GM19023 (cell line): Measurements from ENCODE around the gene RPL7A.
"Not testable (repeated sequence)": the region's sequence is repeated elsewhere in the genome, so short reads cannot be mapped to it uniquely, and the experiment has no call there.

Source experiments
- ATAC-seq: cut with Tn5 transposase; IDR thresholded peaks from one replicate; pipeline ENCODE4 v1.9.1; 2021; ENCODE audit warnings: mild to moderate bottlenecking, moderate library complexity; ENCODE audit not compliant: unreplicated experiment

RPL7A gene

DNA sequence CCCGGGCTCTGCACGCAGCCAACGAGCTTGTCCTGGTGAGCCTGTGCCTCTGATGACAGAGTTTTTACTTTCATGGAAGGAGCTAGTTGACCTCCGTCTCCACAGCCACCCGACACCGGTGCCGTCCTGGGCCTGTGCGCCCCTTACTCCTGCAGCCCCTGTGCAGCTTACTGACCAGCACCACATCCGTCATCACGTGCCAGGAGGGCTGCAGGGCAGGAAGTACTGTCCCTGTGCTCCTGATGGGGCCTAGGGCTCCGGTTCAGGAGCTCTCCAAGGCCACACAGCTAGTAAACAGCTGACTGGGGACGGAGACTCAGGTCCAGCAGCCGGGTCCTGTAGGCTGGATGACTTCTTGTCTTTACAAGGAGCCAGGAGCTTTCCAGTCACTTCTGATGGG, 38.3 kb downstream of the RPL7A start:
- ATAC-seq: no peak

DNA sequence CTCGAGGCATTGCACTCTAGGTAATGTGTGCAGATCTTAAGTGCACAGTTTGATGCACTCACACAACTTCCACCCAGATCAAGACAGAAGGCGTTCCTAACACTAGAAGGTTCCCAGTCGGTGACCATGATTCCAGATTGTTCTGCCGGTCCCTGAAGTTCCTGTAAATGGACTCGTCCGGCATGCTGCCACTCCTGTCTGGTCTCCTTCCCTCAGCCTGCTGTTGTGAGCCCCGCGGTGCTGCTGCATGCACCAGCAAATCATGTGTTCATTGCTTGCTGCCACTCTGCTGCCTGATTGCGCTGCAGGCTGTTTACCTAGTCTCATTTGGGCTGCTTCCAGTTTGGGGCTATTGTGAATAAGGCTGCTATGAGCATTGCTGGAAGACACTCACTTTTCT, 39.7 kb downstream of the RPL7A start:
- no peak for ATAC-seq

DNA sequence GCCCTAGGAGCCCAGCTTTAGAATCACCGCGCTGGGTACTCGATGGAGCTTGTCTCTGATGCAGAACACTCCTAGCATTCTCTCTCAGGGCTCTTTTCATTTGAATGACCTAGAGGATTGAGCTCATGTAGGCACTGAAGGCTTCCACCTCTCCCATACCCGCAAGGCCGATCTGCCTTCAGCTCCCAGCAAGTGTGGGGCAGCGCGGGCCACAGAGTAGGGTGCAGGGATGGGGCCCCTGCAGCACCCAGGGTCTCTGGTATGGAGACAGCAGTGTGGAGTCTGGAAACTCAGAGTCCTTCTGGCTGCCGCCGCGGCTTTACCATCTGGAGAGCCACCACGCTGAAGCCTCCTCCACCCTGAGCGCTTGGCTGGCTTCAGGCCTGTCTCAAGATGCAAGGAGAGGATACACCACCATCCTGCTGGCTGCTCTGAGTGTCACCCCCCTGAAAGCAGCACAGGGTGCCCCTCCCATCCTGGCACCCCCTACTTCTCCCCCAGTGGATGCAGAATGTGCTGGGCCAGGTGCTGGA, 41.1 kb downstream of the RPL7A start:
- ATAC-seq: no peak

DNA sequence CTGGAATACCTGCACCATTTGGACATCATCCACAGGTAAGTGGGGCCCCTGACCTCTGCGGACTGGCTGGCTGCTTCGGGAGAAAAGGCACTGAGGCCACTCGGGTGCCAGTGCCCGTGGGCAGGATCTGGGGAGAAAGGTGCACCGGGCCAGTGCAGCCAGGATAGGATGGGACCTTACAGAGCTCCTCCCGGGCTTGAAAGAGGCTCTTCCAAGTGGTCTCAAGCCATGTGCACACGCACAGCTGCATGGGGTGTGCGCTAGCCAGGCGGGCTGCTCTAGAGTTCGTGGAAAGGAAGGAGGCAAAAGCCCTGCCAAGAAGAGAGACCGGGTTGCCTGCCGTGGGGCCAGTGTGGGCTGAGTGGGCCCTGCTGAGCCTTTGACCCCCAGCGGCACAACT, 41.5 kb downstream of the RPL7A start:
- no peak for ATAC-seq

DNA sequence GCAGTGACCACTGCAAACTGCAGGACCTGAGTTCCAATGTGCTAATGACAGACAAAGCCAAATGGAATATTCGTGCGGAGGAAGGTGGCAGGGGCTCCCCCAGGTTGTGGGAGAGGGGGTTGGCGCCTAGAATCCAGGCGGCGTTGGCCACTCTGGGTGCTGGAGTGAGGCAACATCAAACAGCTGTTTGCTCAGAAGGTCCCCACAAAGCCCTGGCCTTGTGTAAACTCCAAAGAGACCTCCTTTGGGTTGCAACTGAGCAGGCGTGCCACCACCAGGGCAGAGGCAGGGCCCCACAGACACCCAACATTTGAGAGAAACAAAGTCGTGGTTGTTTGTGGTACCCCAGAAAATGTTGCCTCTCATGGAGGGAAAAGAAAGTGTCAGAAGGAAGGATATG, 42.7 kb downstream of the RPL7A start:
- ATAC-seq: no peak

DNA sequence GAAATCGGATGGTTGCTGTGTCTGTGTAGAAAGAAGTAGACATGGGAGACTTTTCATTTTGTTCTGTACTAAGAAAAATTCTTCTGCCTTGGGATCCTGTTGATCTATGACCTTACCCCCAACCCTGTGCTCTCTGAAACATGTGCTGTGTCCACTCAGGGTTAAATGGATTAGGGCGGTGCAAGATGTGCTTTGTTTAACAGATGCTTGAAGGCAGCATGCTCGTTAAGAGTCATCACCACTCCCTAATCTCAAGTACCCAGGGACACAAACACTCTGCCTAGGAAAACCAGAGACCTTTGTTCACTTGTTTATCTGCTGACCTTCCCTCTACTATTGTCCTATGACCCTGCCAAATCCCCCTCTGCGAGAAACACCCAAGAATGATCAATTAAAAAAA, 43.4 kb downstream of the RPL7A start:
- ATAC-seq: not testable (repeated sequence)

DNA sequence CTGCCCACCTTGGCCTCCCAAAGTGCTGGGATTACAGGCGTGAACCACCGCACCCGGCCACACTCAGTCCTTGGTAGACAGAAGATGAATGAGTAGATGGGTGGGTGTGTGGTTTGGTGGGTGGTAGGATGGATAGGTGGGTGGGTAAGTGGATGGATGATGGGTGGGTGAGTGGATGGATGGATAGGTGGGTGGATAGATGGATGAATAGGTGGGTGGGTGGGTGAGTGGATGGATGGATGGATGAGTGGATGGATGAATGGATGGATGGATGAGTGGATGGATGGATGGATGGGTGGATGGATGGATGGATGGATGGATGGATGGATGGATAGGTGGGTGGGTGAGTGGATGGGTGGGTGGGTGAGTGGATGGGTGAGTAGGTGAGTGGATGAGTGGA, 44.3 kb downstream of the RPL7A start:
- not testable (repeated sequence) for ATAC-seq

DNA sequence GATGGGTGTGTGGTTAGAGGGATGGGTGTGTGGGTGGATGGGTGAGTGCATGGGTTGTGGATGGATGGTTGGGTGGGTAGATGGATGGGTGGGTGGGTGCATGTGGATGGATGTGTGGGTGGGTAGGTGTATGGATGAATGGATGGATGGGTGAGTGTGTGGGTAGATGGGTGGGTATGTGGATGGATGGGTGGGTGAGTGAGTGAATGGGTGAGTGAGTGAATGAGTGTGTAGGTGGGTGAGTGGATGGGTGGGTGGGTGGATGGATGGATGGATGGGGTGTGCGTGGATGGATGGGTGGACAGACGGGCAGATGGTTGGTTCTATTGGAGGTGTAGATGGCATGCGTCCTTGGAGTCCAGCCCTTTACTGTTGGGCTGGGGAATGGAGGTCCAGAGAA, 45.4 kb downstream of the RPL7A start:
- no peak for ATAC-seq

DNA sequence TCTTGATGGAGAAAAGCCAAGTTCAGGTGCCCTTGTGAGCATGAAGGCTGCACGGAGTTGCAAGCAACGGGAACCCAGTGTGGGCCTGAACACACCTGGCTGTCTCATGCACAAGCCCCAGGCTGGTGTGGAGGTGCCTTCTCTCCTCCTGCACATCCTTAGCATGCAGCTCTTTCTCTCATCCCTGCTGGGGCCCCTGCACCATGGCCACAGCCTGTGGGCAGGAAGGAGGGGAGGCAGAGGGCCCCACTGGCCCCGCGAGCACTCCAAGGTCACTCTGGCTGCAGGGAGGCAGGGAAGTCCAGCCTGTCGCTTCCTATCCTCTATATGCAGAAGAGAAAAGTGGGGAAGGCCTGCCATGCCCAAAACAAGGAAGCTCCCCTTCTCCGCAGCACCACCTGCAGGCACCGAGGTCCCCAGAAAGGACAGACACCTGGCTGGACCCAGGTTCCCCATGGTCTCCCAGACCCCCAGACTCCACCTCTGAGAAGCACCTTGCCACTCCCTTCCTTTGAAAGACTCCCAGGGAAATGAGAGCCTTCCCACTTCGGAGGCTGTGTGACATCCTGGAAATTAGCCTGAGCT, 46.8 kb downstream of the RPL7A start:
- ATAC-seq: no peak

DNA sequence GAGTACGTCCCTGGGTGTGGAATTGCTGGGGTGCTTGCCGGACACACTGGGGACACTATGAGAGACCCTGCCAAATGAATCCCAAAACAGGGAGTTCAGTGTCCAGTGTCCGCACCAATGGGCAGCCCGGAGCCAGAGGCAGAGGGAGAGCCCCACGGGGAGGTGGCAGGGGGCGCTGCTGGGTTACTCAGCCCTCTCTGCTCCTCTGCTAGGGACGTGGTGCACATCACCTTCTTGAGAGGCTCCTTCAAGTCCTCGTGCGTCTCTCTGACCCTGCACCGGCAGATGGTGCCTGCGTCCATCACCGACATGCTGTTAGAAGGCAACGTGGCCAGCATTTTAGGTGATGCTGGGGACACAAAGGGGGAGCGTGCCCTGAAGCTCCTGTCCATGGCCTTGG, 48.9 kb downstream of the RPL7A start:
- ATAC-seq: no peak

DNA sequence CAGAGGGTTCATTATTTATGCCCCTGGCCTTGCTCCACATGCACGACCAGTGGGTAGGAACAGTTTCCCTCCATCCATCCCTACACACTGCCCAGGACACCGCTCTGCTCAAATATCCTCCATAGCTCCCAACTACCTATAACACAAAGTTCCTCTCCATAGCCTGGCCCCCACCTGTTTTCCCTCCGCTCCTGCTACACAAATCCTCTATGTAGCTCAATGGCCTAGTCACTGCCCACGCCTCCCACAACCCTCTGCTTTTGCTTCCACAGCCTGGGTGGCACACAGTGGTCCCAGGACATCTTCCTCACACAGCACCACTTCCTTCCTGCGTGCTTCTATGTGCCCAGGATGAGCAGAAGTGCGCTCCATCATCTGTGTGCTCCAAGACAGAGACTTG, 49.4 kb downstream of the RPL7A start:
- ATAC-seq: no peak

DNA sequence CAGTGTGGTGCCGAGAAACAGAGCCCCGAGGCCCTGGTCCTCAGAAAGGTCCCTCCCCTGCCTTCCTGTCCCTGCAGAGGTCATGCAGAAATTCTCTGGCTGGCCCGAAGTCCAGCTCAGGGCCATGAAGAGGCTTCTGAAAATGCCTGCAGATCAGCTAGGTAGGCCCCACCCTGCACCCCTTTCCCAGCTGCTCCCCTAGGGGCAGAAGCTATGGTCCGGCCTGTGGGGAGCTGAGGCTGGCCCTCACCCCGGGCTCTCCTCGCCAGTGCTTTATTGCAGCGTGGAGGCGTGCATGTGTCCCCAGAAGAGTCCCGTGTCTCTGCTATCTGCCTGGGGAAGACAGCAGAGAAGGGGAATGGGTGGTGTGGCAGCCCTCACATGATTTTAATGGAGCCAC, 49.9 kb downstream of the RPL7A start:
- no peak for ATAC-seq

DNA sequence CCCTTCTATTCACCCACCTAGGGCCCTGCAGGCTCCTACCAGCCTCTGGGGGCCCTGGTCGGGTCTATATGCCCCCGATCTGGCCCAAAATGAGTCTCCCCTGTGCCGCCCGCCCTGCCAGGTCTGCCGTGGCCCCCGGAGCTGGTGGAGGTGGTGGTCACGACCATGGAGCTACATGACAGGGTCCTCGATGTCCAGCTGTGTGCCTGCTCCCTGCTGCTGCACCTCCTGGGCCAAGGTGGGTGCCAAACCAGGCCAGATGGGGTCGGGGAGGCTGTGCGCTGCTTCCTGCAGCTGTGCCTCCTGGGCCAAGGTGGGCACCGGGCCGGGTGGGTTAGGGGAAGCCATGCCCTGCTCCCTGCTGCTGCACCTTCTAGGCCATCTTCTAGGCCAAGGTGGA, 52.3 kb downstream of the RPL7A start:
- ATAC-seq: no peak
